Aorta (tissue), 5 donors: Measurements from ENCODE around the gene NUP210. TPM values are rescaled to one million over a fixed set of nuclear protein-coding genes. Genes with fewer than 3 reads are reported as not detected.

ENCODE experiments used
- ATAC-seq: fragments of 200-7000 bp; cut with Tn5 transposase; one replicate; pipeline ENCODE4 v1.9.1; 2022; ENCODE audit warnings: moderate library complexity; ENCODE audit not compliant: low FRiP score
- DNase-seq, 2 donors: peaks; one replicate each; pipeline ENCODE4 v3.0.0-alpha.2; 2020
- H3K27ac ChIP-seq, 2 donors: one replicate each; pipeline ENCODE4 v1.5.1; 2013; ENCODE audit warnings: low read length in 2 of 2, mild to moderate bottlenecking in 2 of 2, moderate library complexity in 2 of 2, control low read depth in 1 of 2, inconsistent platforms in 1 of 2, low read depth in 1 of 2
- H3K27me3 ChIP-seq, 2 donors: one replicate each; pipeline ENCODE4 v1.6.1; 2013; ENCODE audit warnings: control low read depth in 1 of 2, low read length in 1 of 2, mild to moderate bottlenecking in 1 of 2, moderate library complexity in 1 of 2; ENCODE audit not compliant: insufficient read depth in 2 of 2, control insufficient read depth in 1 of 2
- H3K36me3 ChIP-seq, 2 donors: one replicate each; pipeline ENCODE4 v1.6.1; 2013; ENCODE audit warnings: control low read depth in 1 of 2, low read length in 1 of 2, mild to moderate bottlenecking in 1 of 2; ENCODE audit not compliant: insufficient read depth in 2 of 2, control insufficient read depth in 1 of 2
- H3K4me1 ChIP-seq, 2 donors: one replicate each; pipeline ENCODE4 v1.6.1; 2013; ENCODE audit warnings: low read length in 2 of 2, control low read depth in 1 of 2, mild to moderate bottlenecking in 1 of 2, moderate library complexity in 1 of 2; ENCODE audit not compliant: insufficient read depth in 2 of 2, control insufficient read depth in 1 of 2
- H3K4me3 ChIP-seq, 2 donors: one replicate each; pipeline ENCODE4 v1.5.1; 2013; ENCODE audit warnings: low read length in 2 of 2, control low read depth in 1 of 2, mild to moderate bottlenecking in 1 of 2
- H3K9me3 ChIP-seq: one replicate; pipeline ENCODE4 v1.6.1; 2013; ENCODE audit warnings: mild to moderate bottlenecking, low read length; ENCODE audit not compliant: control insufficient read depth
- WGBS, 2 donors: extraction: QIAGEN DNeasy Blood & Tissue Kit; methylation state at CpG; one replicate each; pipeline ENCODE4 v1.1.7; 2013; 5-methylcytosine and 5-hydroxymethylcytosine counted together
- intact Hi-C, 2 donors: fragments of 100-400 bp; cut with DNase I; formaldehyde crosslinking; loops; one replicate each; pipeline versions ENCODE4 v1.14.2 to v1.15.0; 2022
- polyA plus RNA-seq, 2 donors: library from polyadenylated mRNA; stranded (reverse); fragments of 200-250 nt; gene quantifications; one replicate each; pipeline ENCODE4 v1.2.3, GENCODE V29; 2013
- total RNA-seq, 2 donors: library from RNA; stranded (reverse); fragmentation: NEBNext Ultra II Directional; extraction: Animal tissue kit (Norgen Biotek cat#: 25700); gene quantifications; one replicate each; pipeline ENCODE4 v1.2.1, GENCODE V29; 2021
- donor health status: healthy with polysubstance abuse.
- donor health status: Bipolar disorder and iron deficiency.
- donor health status: DM: no; HTN: no; CAD: no.
- donor health status: DM: no; HTN: no; CAD: no.
- donor health status: DM: yes; HTN: yes; CAD: no.

Gene NUP210
- total and polyA plus RNA-seq, 4 donors, result 0.49 to 4.8 (median 1.7) TPM

DNA sequence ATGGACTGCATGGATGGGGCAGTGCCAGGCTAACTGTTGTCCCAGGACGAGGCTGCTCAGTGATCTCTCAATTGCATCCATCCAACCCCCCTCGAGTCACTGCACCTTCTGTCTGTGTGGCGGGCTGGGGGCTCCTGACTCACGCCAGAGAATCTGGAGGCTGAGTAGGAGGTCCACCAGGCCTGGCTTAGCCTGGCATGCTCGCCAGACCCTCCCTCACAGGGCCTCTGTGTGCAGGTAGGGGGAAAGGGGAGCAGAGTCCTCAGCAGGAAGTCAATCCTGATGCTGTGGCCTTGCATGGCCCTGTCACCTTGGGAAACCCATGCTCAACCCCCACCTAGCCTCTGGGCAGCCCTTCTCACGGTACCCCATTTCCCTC is 140.6 kb downstream of the NUP210 start:
- H3K36me3 ChIP-seq, result no peaks in the 10 kb centered on the region
- peak; percentile 28 to 55 for DNase-seq
- H3K27ac ChIP-seq, result no peak overlapping the region
- peaks cover 1% of the 10 kb centered on the region for H3K9me3 ChIP-seq
- intact Hi-C loops, result no loop called here
- 94 to 100% methylated on average over 6 of the region's 6 CpGs for WGBS, 2 donors
- no peak overlapping the region for H3K4me3 ChIP-seq
- ATAC-seq, result no peak
- no peaks in the 10 kb centered on the region for H3K27me3 ChIP-seq
- no peaks in the 10 kb centered on the region for H3K4me1 ChIP-seq

DNA sequence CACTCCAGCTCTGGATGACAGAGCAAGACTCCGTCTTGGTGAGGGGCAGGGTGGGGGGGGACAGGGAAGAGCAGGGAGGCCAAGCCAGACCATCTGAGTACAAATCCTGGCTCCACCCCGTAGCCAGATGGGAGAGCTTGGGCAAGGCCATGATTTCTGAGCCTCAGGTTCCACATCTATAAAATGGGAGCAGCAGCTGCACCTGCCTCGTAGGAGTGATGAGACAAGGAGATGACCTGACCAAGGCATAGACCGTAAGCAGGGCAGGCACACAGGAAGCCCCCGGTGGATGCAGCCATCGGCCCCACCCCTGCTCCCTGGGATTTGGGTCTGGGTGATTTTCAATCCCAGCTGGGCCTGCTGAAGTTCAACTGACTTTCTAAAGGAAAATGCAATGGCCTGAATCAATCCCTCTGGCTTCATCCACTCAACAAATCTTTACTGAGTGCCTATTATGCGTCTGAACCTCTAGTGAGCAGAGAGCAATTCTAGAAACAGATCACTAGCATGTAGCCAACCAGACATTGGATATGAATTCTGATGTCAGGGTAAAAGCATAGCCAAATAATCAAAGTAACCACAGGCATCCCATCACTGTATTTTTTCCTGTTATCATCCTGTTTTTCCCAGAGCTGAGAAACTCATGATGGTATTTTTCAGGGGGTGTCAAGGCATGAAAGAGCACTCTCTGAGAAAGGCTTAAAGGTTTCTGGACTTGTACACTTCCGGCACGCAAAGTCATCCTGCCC is 141.2 kb downstream of the NUP210 start:
- WGBS, 2 donors, result 93 to 95% methylated on average over 9 of the region's 9 CpGs
- Histone ChIP-seq H3K4me1 (no peaks in the 10 kb centered on the region), H3K27ac (no peak overlapping the region), H3K36me3 (no peaks in the 10 kb centered on the region), H3K27me3 (no peaks in the 10 kb centered on the region), H3K9me3 (no peaks in the 10 kb centered on the region), H3K4me3 (no peak overlapping the region)
- DNase-seq (peak; percentile 16 to 56), ATAC-seq (no peak)
- intact Hi-C loops, result no loop called here

DNA sequence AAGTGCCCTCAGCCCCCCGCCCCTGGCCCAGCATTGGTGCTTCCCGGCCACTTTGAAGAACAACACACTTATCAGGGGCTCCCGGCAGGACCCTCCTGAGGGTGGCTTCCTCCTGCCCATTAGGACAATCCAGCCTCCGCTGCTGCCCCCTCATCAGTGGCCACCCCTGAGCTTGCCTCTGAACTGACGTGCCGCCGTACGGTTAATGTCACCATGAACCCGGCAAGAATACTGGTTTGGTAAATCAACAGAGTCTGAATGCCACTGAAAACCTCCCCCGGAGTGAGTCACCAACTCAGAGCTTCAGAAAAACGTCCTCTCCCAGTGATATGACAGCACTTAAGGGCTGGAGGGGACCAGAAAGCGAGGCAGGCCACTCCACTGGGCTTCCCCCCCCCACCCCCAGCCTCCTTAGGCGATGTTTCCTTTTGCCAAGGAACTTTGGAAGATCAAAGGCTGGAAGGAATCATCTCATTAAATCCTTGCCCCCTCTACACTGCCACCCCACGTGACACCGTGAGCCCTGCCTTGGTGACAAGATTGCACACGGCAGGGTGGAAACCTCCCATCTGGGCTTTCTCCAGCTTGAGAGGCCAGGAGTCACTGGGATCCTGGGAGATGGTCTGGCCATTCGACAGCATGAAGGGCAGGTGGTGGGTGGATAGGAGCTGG is 142.1 kb downstream of the NUP210 start:
- H3K27ac ChIP-seq, result no peak overlapping the region
- no peaks in the 10 kb centered on the region for H3K36me3 ChIP-seq
- ATAC-seq, result no peak
- intact Hi-C loops, result no loop called here
- no peaks in the 10 kb centered on the region for H3K9me3 ChIP-seq
- whole genome bisulfite sequencing, 2 donors, result 25 to 39% methylated on average over 17 of the region's 17 CpGs
- no peaks in the 10 kb centered on the region for H3K27me3 ChIP-seq
- no peak overlapping the region for H3K4me3 ChIP-seq
- peak; percentile 40 to 68 for DNase-seq
- no peaks in the 10 kb centered on the region for H3K4me1 ChIP-seq

DNA sequence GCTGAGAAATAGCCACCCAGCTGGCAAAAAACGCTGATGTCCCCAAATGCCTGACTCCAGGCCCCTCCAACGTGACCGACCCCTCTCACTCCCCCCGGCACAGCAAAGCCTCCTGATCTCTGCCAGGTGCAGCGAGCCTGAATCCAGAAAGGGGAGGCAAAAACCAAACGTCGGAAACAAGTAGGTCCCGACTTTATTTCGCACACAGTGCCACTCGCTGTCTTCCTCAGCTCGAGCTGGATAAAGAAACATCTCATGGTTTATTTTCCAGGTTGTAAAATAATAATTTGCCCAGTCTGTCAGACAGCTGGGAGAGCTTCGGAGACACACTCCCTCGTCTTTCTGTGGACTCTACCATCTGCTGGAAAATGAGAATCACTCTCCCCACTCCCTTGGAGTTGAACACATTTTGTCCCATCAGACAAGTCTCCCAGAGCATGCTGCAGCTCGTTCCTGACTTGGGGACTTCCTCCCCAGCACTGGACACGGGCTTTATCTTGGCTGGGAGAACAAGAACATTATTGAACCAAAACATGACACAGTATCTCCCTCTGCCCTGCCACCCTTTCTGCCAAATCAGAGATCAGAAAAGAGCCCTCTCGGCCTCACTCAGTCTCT is 142.8 kb downstream of the NUP210 start:
- no peak for ATAC-seq
- no peaks in the 10 kb centered on the region for H3K36me3 ChIP-seq
- no peaks in the 10 kb centered on the region for H3K9me3 ChIP-seq
- no peak overlapping the region for H3K27ac ChIP-seq
- no peaks in the 10 kb centered on the region for H3K4me1 ChIP-seq
- intact Hi-C loops, result no loop called here
- no peaks in the 10 kb centered on the region for H3K27me3 ChIP-seq
- DNase-seq, result peak; percentile 34 to 49
- H3K4me3 ChIP-seq, result no peak overlapping the region
- 17 to 31% methylated on average over 16 of the region's 16 CpGs for WGBS, 2 donors

DNA sequence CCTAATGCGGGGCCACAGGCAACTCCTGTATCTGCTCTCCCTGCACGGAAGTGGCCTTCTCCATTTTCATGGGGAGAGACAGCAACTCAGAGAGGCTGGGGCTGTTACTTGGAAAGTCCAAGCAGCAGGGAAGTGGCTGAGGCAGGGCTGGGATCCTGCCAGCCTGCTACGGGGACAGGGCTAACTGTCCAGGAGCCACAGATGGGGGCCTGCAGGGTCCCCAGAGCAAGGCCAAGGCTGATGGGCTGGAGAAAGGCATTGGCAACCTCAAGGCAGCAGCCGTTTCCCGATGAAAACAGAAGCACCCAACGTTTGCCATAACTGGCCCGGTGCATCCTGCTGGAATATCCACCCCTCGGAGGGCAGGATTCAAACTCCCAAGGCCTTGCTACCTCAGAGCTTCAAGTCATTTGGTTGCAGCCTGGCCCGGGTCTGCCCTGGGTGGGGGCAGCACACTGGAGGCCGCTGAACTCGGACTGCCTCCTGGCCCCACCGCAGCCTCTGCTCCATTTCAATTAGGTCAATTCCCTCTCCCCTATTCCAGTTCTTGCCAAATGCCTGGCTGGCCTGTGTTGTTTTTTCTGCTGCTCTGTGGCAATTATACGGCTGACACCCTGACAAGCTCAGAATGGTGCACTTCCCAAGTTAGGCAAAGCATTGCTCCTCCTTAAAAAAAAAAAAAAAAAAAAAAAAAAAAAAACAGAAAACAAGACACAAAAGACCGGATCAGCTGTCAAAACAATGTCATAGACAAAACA is 143.5 kb downstream of the NUP210 start:
- DNase-seq, result peak; percentile 44 to 61
- H3K4me3 ChIP-seq, result no peak overlapping the region
- no peaks in the 10 kb centered on the region for H3K9me3 ChIP-seq
- no peak overlapping the region for H3K27ac ChIP-seq
- no peak for ATAC-seq
- no peaks in the 10 kb centered on the region for H3K4me1 ChIP-seq
- intact Hi-C loops, result no loop called here
- H3K36me3 ChIP-seq, result no peaks in the 10 kb centered on the region
- H3K27me3 ChIP-seq, result no peaks in the 10 kb centered on the region
- 29 to 41% methylated on average over 14 of the region's 14 CpGs for WGBS, 2 donors

DNA sequence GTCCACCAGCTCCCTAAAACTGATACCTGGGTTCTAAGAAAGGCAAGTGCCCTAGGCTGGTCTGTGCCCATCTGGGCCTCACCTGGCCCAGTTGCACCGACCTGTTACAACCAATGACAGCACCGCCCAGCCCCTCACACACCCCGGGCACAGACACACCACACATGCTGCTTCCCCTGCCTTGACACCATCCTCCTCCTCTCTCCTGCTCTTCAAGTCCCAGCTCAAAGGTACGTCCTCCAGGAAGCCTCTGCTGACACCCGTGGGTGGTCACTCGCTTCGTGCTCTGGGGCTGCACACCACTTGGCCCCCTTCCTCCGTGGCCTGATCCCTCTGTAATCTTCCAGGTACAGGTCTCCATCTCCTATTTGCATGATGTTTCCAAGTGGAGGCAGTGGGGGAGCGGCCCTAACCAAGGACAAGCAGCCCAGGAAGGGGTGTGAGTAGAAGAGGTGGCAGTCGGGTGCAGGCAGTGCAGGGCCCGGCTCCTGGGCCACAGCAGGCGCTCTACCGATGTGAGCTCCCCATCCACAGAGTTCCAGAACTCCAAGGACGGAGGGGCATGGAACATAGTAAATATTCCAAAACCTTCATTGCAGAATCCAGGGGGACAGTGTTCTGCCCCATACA is 144.6 kb downstream of the NUP210 start:
- H3K4me3 ChIP-seq, result no peak overlapping the region
- intact Hi-C loops, result no loop called here
- no peaks in the 10 kb centered on the region for H3K27me3 ChIP-seq
- no peaks in the 10 kb centered on the region for H3K4me1 ChIP-seq
- DNase-seq, result peak; percentile 32 to 50
- ATAC-seq, result no peak
- 92 to 96% methylated on average over 14 of the region's 14 CpGs for WGBS, 2 donors
- no peaks in the 10 kb centered on the region for H3K9me3 ChIP-seq
- H3K27ac ChIP-seq, result no peak overlapping the region
- no peaks in the 10 kb centered on the region for H3K36me3 ChIP-seq

DNA sequence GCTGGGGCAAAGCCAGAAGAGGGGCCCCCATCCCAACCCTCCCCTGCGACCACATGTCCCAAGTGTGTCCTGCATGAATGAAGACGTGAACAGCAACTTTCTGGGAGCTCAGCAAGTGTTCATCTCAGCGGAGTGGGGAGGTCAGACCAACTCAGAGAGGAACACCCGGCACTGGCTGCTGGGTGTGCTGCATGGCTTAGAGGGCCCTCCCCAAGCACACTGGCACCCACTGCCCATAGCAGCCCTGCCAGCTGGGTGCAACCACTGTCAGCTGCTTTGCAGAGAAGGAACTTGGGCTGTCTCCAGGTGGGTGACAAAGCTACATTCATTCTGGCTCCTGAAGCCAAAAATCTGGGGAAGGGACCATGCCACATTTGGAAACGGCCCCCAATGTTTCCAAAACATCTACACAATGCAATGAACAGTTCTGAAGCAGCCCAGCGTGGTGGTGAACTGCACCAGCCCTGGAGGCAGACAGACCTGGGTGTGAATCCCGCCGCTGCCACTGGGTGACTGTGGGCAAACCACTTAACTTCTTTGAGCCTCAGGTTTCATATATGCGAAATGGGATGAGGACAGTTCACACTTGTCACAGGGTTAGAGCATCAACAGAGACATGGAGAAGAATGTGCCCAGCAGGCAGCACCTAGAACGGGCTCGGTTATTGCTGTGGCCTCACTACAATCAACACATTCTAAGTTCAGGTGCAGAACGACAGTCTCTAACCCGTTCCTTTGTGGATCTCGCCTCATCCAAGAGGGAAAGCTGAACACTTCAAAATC is 145.4 kb downstream of the NUP210 start:
- Histone ChIP-seq H3K9me3 (no peaks in the 10 kb centered on the region), H3K4me1 (no peaks in the 10 kb centered on the region), H3K36me3 (no peaks in the 10 kb centered on the region), H3K27ac (no peak overlapping the region), H3K4me3 (no peak overlapping the region), H3K27me3 (no peaks in the 10 kb centered on the region)
- DNase-seq, result peak; percentile 21 to 51
- intact Hi-C loops, result no loop called here
- 86 to 88% methylated on average over 14 of the region's 14 CpGs for WGBS, 2 donors
- ATAC-seq, result no peak

DNA sequence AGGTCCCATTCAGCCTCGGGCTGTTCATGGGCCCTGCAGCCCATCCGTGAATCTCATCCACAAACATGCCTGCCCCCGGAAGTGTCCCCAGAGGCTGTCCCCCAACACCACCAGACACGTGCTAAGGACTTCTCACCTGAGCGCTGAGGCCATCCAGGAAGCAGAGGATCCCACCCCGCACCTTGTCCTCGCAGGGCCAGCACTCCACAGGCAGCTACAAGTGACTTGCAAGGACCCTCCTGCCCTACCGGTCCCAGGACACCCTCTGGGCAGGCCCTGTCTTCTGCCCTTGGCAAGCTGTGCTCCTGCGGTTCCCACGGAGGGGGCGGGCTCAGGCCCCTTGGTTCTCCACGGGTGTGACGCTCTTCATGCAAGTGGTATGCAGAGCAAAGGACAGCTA is 146.0 kb downstream of the NUP210 start:
- H3K4me3 ChIP-seq, result no peak overlapping the region
- intact Hi-C loops, result no loop called here
- H3K36me3 ChIP-seq, result no peaks in the 10 kb centered on the region
- H3K27me3 ChIP-seq, result no peaks in the 10 kb centered on the region
- peak; percentile 20 to 61 for DNase-seq
- WGBS, 2 donors, result 64 to 69% methylated on average over 13 of the region's 13 CpGs
- no peak overlapping the region for H3K27ac ChIP-seq
- ATAC-seq, result no peak
- H3K9me3 ChIP-seq, result peaks cover 1% of the 10 kb centered on the region
- H3K4me1 ChIP-seq, result no peaks in the 10 kb centered on the region
